ENCODE measurements around the gene BTG4. TPM values are rescaled to one million over a fixed set of nuclear protein-coding genes. Genes with fewer than 3 reads are reported as not detected.

BTG4 gene
- total RNA-seq, 1 donor = 0.36 TPM

GRCh38 chr11:111477898-111478297 lies 34.3 kb downstream of the BTG4 start:
- no peak overlapping the region for H3K4me3 ChIP-seq (ENCODE audit: low read depth, low read length)
- TF ChIP-seq CTCF (IDR thresholded peaks at IDR 0.05; ENCODE audit: insufficient read depth, low read length) = no peak
- no peak for DNase-seq (ENCODE audit: low read depth)

GRCh38 chr11:111476956-111477355 lies 35.2 kb downstream of the BTG4 start:
- no peak overlapping the region for H3K4me3 ChIP-seq (ENCODE audit: low read depth, low read length)
- no peak for DNase-seq (ENCODE audit: low read depth)
- TF ChIP-seq CTCF (IDR thresholded peaks at IDR 0.05; ENCODE audit: insufficient read depth, low read length) = no peak

GRCh38 chr11:111476366-111476765 lies 35.8 kb downstream of the BTG4 start:
- no peak for TF ChIP-seq CTCF (IDR thresholded peaks at IDR 0.05; ENCODE audit: insufficient read depth, low read length)
- no peak for DNase-seq (ENCODE audit: low read depth)
- H3K4me3 ChIP-seq (ENCODE audit: low read depth, low read length) = no peak overlapping the region

- no peak overlapping the region for H3K4me3 ChIP-seq (ENCODE audit: low read depth, low read length)
- TF ChIP-seq CTCF (IDR thresholded peaks at IDR 0.05; ENCODE audit: insufficient read depth, low read length) = no peak
- no peak for DNase-seq (ENCODE audit: low read depth)
Measured at GRCh38 chr11:111474432-111474831, 37.8 kb downstream of the BTG4 start.

GRCh38 chr11:111472228-111472627 lies 40.0 kb downstream of the BTG4 start:
- H3K4me3 ChIP-seq (ENCODE audit: low read depth, low read length) = no peak overlapping the region
- no peak for TF ChIP-seq CTCF (IDR thresholded peaks at IDR 0.05; ENCODE audit: insufficient read depth, low read length)
- no peak for DNase-seq (ENCODE audit: low read depth)

GRCh38 chr11:111469200-111469599 lies 43.0 kb downstream of the BTG4 start:
- peak; percentile 19 for DNase-seq (ENCODE audit: low read depth)
- no peak overlapping the region for H3K4me3 ChIP-seq (ENCODE audit: low read depth, low read length)
- TF ChIP-seq CTCF (IDR thresholded peaks at IDR 0.05; ENCODE audit: insufficient read depth, low read length) = no peak

GRCh38 chr11:111466615-111467014 lies 45.6 kb downstream of the BTG4 start:
- no peak for TF ChIP-seq CTCF (IDR thresholded peaks at IDR 0.05; ENCODE audit: insufficient read depth, low read length)
- H3K4me3 ChIP-seq (ENCODE audit: low read depth, low read length) = no peak overlapping the region
- no peak for DNase-seq (ENCODE audit: low read depth)
